BLaER1 (cell line): ENCODE measurements around the gene SWSAP1.
A peak's percentile ranks its signal among the peaks of the same experiment; 100 is the strongest.

Experiments
- H3K27ac ChIP-seq: shearing (Covaris generic); formaldehyde crosslinking; 2 replicates; pipeline ENCODE4 v1.8.1; 2022
- H3K27me3 ChIP-seq: shearing (Covaris generic); formaldehyde crosslinking; 2 replicates; pipeline ENCODE4 v1.8.1; 2022
- H3K36me3 ChIP-seq: shearing (Covaris generic); formaldehyde crosslinking; 2 replicates; pipeline ENCODE4 v1.8.1; 2022
- H3K4me1 ChIP-seq: shearing (Covaris generic); formaldehyde crosslinking; 2 replicates; pipeline ENCODE4 v1.8.1; 2022
- H3K4me2 ChIP-seq: shearing (Covaris generic); formaldehyde crosslinking; 2 replicates; pipeline ENCODE4 v1.8.1; 2022
- H3K4me3 ChIP-seq: shearing (Covaris generic); formaldehyde crosslinking; 2 replicates; pipeline ENCODE4 v1.8.1; 2022
- H3K9ac ChIP-seq: shearing (Covaris generic); formaldehyde crosslinking; 2 replicates; pipeline ENCODE4 v1.8.1; 2022
- H3K9me3 ChIP-seq: shearing (Covaris generic); formaldehyde crosslinking; 2 replicates; pipeline ENCODE4 v1.8.1; 2022
- H4K20me1 ChIP-seq: shearing (Covaris generic); formaldehyde crosslinking; 2 replicates; pipeline ENCODE4 v1.8.1; 2022
- Cebpa-rat ChIP-seq: shearing (Covaris generic); IDR thresholded peaks from 2 replicates; pipeline ENCODE4 v1.8.1; 2022

Gene SWSAP1

GRCh38 chr19:11420429-11421370 is 46.2 kb downstream of the SWSAP1 start:
- H3K9ac ChIP-seq, result no peak overlapping the region
- TF ChIP-seq Cebpa-rat, result peak; percentile 99
- no peak overlapping the region for H3K27ac ChIP-seq
- H4K20me1 ChIP-seq, result peaks cover 56% of the 10 kb centered on the region
- peak overlapping the region; percentile 59 for H3K4me3 ChIP-seq
- H3K36me3 ChIP-seq, result no peaks in the 10 kb centered on the region
- H3K4me2 ChIP-seq, result peak overlapping the region; percentile 98
- H3K27me3 ChIP-seq, result peaks cover 84% of the 10 kb centered on the region
- H3K4me1 ChIP-seq, result peaks cover 52% of the 10 kb centered on the region
- H3K9me3 ChIP-seq, result no peaks in the 10 kb centered on the region; the same call in 1 of the 2 replicates

DNA sequence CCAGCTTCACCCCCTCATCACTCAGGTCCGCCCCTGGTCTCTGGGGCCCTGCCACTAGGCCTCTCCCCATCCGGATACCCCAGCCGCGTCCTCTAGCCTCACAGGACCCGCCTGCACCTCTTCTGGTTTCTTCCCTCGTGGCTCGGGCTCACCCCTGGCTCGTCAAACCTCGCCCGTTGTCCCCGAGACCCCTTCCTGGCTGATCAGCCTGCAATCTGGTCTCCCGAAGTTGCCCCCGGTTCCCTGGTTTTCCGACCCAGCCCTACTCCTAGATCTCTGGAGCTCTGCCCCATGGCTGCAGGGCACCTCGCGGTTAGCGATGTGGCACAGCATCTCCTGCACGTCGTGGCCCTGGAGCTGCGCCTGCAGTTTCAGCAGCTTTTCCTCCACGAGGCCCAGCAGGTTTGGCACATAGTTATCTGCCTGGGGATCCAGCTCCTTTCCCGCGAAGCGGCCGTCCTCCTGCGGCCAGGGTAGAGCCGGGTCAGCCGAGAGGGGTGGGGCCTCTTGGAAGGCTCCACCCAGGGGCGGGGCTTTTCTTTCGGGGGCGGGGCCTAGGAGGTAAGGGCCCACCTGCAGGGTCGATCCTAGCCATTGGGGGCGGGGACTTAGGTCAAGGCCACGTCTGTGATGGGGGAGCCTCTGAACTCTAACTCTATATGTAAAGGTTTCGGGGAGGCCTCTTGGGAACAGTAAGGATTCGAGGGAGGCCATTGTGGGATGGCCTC is 47.1 kb downstream of the SWSAP1 start:
- Histone ChIP-seq H3K9ac (no peak overlapping the region), H3K36me3 (no peaks in the 10 kb centered on the region), H3K27ac (no peak overlapping the region), H4K20me1 (peaks cover 56% of the 10 kb centered on the region), H3K4me1 (peaks cover 52% of the 10 kb centered on the region), H3K4me2 (peak overlapping the region; percentile 98), H3K4me3 (peak overlapping the region; percentile 59), H3K9me3 (no peaks in the 10 kb centered on the region; the same call in 1 of the 2 replicates), H3K27me3 (peaks cover 76% of the 10 kb centered on the region)
- TF ChIP-seq Cebpa-rat, result no peak

DNA sequence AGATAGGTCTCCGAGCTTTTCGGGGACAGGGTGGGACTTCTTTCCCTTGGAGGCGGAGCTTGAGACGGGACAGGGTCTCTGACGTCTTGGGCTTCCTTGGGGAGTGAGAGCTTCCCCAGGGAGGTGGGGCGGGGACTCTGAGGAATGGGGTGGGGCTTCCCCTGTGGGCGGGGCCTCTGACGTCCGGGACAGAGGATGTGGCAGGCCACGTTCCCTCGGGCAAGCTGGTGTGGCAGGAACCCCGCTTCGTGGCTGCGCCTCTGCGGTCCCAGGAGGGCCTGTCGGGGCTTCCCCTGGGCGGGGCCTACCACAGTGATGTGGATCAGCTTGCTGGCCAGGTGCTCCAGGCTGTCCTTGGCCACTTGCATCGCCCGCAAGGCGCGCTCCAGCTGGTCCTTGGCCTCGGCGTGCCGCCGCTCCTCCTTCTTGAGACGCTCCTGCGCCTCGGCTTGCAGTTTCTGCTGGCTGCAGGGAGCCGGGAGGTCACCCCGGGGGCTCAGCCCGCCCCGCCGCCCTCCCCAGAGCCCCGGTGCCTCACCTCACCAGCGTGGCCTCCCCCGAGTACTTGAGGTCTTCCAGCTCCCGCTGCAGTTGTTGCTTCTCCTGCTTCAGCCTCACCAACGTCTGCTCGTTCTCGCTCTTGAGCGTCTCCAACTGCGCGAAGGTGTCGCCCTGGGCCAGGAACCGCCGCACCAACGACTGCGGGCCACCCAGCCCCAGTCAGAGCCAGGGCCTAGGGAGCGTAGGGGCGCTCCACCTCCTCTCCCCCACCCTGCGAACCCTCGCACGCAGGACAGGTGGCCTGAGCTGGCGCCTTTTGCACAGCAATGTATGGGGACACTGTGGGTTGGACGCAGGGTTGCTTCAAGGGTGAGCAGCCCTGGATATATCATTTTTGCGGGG is 47.9 kb downstream of the SWSAP1 start:
- H3K4me1 ChIP-seq, result peaks cover 52% of the 10 kb centered on the region
- no peak overlapping the region for H3K9ac ChIP-seq

DNA sequence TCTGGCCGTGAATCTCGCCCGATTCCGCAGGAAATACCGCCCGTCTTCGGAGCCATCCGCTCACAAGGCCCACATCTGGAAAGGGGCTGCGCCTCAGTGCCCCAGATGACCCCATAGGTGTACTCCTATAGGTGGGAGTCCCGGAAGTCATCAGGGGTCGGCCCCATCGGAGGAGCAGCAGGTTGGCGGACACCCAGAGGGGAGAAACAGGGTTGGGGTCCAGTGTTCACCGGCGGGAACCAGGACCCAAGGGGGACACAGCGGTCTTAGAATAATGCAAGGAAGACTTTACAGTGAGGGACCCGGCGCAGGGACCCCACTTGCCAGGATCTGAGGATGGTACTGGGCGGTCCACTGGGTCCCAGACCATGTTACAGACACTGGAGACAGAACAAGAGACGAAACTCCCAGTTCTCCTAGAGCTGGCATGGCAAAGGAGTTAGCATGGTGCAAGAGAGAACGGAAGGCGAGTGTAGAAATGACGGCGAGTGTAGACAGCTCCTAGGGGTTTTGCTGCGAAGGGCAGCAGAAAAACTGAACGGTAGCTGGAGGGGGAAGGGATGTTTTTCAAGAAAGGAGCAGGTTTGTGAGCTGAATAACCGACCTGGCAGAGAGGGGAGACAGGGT is 48.8 kb downstream of the SWSAP1 start:
- H3K4me3 ChIP-seq, result peak overlapping the region; percentile 59
- TF ChIP-seq Cebpa-rat, result no peak
- H4K20me1 ChIP-seq, result peaks cover 55% of the 10 kb centered on the region
- H3K4me2 ChIP-seq, result peak overlapping the region; percentile 98
- peaks cover 59% of the 10 kb centered on the region for H3K27me3 ChIP-seq
- no peak overlapping the region for H3K9ac ChIP-seq
- no peaks in the 10 kb centered on the region for H3K36me3 ChIP-seq
- no peak overlapping the region for H3K27ac ChIP-seq
- H3K4me1 ChIP-seq, result peaks cover 51% of the 10 kb centered on the region
- H3K9me3 ChIP-seq, result no peaks in the 10 kb centered on the region; the same call in 1 of the 2 replicates

More for the DNA sequence above, 47.9 kb downstream of the SWSAP1 start:
- Histone ChIP-seq H3K27me3 (peaks cover 67% of the 10 kb centered on the region), H3K36me3 (no peaks in the 10 kb centered on the region), H3K9me3 (no peaks in the 10 kb centered on the region; the same call in 1 of the 2 replicates), H3K4me2 (peak overlapping the region; percentile 98), H3K27ac (no peak overlapping the region), H3K4me3 (peak overlapping the region; percentile 59), H4K20me1 (peaks cover 56% of the 10 kb centered on the region)
- no peak for TF ChIP-seq Cebpa-rat

DNA sequence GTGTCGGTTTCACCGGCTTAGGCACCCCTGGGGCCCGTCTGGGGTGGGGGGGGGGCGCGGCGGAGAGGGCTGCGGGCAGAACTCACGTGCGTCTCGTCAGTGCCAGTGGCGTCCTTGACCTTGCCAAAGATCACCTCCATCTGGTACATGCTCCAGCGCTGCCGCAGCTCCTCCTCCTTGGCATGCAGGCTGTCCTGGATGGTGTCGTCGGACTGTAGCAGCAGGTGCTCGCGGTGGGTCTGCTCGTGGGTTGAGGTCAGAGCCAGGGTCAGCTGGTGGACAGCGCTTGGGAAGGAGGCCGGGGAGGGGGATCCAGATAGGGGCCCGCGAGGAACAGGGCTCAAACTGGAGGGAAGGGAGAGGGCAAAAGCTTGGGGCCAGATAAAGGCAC is 49.3 kb downstream of the SWSAP1 start:
- H3K4me2 ChIP-seq, result peak overlapping the region; percentile 98

More for the DNA sequence above, 49.3 kb downstream of the SWSAP1 start:
- Histone ChIP-seq H4K20me1 (peaks cover 50% of the 10 kb centered on the region), H3K27ac (no peak overlapping the region), H3K4me3 (no peak overlapping the region), H3K27me3 (peaks cover 54% of the 10 kb centered on the region), H3K9me3 (no peaks in the 10 kb centered on the region; the same call in 1 of the 2 replicates), H3K4me1 (peaks cover 46% of the 10 kb centered on the region), H3K36me3 (no peaks in the 10 kb centered on the region), H3K9ac (no peak overlapping the region)
- no peak for TF ChIP-seq Cebpa-rat
